RPMI8226 (cell line): Measurements from ENCODE around the gene ZSWIM1.
"Not testable (repeated sequence)": the region's sequence is repeated elsewhere in the genome, so short reads cannot be mapped to it uniquely, and the experiment has no call there.

Experiments used
- DNase-seq: peaks from one replicate; pipeline ENCODE4 v3.0.0-alpha.2; 2015

Gene ZSWIM1

GRCh38 chr20:45857114-45857881, 23.7 kb upstream of the ZSWIM1 start, which contains the start of the genes ACOT8 and ZSWIM3:
Gene ACOT8, minus strand, starts transcription at chr20:45857392. Its CDS starts 77 bp downstream, at chr20:45857315.
Gene ZSWIM3, plus strand, starts transcription at chr20:45857614. Its CDS starts 212 bp downstream, at chr20:45857826.
- peak; percentile 100 for DNase-seq

GRCh38 chr20:45857882-45858216, 23.2 kb upstream of the ZSWIM1 start:
- DNase-seq: no peak

DNA sequence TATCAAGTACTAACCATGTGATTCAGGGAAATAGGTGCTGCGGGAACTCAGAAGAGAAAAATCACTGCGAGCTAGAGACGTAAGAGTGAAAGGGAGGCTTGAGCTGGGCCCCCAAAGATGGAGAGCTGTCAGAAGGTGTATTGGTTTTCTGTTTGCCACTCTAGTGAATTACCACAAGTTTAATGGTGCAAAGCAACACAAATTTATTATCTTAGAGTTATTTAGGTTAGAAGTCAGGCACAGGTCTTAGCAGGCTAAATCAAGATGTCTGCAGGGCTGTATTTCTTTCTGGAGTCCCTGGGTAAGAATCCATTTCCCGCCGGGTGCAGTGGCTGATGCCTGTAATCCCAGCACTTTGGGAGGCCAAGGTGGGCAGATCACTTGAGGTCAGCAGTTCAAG, 21.1 kb upstream of the ZSWIM1 start:
- DNase-seq: no peak

DNA sequence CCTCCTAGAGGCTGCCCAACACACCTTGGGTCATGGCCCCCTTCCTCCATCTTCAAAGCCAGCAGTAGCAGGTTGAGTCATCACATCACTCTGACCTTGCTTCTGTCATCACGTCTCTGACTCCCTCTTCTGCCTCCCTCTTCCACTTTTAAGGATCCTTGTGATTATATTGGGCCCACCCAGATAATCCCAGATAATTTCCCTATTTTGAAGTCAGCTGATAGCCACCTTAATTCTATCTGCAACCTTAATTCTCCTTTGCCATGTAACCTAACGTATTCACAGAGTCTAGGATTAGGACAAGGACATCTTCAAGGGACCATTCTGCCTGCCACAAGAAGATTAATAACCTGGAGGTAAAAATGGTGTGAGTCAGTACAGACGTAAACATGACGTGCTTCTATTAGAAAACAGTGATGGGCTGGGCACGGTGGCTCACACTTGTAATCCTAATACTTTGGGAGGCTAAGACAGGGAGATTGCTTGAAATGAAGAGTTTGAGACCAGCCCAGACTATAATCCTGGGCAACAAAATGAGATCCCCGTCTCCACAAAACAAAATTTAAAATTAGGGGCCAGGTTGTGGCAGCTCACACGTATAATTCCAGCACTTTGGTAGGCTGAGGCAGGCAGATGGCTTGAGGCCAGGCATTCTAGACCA, 20.3 kb upstream of the ZSWIM1 start:
- no peak for DNase-seq

GRCh38 chr20:45861221-45862075, 19.6 kb upstream of the ZSWIM1 start:
- DNase-seq: peak; percentile 54

GRCh38 chr20:45863543-45864470, 17.2 kb upstream of the ZSWIM1 start:
- DNase-seq: no peak

GRCh38 chr20:45866454-45866853, 14.6 kb upstream of the ZSWIM1 start:
- DNase-seq: no peak

DNA sequence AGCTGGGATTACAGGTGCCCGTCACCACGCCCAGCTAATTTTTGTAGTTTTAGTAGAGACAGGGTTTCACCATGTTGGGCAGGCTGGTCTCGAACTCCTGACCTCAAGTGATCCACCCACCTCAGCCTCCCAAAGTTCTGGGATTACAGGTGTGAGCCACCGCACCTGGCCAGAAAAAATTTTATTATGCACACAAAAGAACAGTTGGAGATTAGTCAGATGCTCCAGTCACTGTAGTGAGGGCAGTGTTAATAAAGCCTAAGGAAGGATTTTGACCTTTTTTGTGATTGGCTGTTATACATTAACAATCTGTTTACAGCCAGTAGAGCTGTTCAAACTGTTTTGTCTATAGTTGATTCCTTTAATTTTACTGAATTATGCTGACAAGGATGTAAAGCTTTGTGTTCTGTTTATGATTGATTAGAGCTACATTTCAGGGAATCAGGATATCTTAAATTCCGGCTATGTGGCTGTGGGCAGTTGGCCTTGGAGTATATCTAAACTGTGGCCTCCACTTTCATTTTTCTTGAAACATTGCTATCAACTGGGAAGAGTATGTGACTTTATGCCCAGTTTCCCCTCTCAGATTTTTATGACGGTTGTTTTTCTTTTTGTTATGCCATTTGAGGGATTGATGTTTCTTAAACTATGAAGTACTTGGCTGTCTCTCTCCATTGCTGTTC, 13.8 kb upstream of the ZSWIM1 start:
- DNase-seq: no peak

- DNase-seq: no peak
These were observed 13.2 kb upstream of the ZSWIM1 start for GRCh38 chr20:45867819-45868176.

DNA sequence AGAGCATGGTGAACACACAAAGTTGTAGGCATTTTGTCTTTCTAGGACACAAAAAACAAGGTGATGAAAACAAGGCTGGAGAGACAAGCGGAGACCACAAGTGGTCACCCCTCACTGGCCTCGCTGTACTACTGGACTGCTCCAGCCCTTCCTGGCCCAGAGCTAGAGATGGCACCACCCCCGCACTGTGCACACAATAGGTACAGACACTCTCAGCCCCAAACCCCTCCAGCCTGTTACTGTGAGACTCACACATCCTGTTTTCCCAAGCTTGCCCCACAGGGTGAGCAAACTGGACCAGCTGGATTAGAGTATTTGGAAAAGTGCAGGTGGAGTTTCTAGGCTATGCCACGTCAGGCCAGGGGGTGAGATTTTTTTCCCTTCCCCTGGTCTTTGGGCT, 8.4 kb upstream of the ZSWIM1 start:
- DNase-seq: no peak

DNA sequence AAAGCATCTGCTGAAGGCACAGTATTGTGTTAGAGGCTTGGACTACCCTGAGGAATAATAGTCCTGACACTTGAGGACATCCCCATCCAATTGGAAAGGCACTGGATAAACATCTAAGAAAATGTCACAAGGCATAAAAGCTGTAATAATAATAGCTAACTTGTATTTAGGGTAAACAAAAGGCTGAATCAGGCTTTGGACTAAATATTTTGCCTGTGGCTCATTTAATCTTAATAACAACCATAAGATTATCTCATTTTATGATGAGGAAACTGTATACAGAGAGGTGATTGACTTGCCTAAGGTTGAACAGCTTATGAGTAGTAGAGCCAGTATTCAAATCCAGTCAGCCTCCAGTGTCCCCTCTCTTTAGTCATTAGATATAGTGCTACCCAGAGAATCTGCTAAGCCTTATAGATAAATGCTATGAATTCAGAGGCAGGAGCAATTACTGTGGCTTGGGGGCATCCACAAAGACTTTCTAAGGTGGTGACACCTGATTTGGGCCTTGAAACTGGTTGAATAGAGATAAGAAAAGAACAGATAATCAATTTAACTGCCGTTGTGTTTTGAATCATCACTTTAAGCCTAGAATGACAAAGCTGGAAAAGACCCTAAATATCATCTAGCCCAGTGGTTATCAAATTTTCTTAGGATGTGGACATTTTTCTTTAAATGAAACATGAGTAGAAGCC, 7.5 kb upstream of the ZSWIM1 start:
- no peak for DNase-seq

DNA sequence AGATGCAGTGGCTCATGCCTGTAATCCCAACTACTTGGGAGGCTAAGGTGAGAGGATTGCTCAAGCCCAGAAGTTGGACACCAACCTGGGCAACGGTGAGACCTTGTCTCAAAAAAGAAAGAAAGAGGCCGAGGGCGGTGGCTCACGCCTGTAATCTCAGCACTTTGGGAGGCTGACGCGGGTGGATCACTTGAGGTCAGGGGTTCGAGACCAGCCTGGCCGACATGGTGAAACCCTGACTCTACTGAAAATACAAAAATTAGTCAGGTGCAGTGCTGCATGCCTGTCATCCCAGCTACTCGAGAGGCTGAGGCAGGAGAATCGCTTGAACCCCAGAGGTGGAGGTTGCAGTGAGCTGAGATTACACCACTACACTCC, 6.9 kb upstream of the ZSWIM1 start:
- DNase-seq: not testable (repeated sequence)

DNA sequence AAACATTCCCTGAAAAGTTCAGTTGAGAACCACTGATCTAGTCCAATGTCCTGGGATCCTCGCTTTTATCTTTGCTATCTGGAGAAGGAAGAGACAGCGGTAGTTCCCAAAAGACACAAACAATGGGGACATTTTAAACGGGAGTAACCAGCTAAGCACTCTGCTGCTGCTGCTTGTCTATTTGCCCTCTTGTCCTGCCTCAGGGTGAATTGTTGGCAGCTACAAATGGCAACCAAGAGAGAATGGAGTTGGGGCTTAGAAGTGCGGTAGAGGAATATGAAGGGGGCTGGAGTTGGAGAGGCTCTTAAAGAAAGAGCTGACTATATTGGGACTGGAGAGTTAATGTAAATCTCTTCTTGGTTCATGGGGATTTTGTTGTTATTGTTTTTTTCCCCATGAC, 6.5 kb upstream of the ZSWIM1 start:
- DNase-seq: no peak

DNA sequence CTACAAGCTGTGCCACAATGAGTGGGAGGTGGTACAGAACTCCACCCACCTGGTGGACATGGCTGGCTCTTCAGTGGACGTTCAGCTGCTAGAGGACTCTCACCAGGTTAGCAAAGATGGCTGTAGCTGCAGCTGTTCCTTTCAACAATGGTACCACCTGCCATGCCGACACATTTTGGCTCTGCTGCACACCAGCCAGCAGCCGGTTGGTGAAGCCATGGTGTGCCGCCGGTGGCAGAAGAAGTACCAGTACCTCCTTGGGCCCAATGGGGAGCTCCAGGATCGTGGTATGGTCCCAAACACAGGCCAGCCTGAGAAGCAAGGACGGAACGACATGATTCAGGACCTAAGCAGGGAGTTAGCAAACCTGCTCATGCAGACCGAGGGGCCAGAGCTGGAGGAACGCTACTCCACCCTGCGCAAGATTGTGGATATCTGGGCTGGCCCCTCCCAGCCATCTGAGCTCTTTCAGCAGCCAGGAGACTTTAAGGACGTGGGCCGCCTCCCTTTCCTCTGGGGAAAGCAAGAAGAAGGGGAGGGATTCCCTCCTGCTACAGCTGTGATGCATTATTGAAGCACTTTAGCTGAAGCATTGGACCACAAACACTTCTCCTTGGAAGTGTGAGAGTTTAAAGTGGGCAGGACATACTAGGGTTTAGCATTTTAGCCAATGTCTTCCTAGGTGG, 2.8 kb upstream of the ZSWIM1 start:
- DNase-seq: no peak

DNA sequence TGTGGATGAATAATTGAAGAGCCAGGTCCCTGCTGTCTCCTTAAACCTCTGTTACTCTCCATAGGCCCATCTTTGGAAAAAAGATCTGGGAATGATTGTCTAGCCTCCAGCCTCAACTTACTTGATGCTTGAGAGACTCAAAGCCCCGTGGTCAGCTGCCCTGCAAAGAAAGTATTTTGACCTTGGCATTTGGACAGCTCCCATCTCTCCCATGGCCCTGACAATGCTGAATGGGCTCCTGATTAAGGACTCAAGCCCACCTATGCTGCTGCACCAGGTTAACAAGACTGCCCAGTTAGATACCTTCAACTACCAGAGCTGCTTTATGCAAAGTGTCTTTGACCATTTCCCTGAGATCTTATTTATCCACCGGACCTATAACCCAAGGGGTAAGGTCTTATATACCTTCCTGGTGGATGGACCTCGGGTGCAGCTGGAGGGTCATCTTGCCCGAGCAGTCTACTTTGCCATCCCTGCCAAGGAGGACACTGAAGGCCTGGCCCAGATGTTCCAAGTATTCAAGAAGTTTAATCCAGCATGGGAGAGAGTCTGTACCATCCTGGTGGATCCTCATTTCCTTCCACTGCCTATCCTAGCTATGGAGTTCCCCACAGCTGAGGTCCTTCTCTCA, 1.6 kb downstream of the ZSWIM1 start:
- no peak for DNase-seq

DNA sequence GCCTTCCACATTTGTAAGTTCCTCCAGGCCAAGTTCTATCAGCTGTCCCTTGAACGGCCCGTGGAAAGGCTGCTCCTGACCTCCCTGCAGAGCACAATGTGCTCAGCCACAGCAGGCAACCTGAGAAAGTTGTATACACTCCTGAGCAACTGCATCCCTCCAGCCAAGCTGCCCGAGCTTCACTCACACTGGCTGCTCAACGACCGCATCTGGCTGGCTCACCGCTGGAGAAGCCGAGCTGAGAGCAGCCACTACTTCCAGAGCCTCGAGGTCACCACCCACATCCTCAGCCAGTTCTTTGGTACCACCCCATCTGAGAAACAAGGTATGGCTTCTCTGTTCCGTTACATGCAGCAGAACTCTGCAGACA, 2.1 kb downstream of the ZSWIM1 start:
- no peak for DNase-seq

- no peak for DNase-seq
These were observed 5.7 kb downstream of the ZSWIM1 start for GRCh38 chr20:45886590-45887345.

DNA sequence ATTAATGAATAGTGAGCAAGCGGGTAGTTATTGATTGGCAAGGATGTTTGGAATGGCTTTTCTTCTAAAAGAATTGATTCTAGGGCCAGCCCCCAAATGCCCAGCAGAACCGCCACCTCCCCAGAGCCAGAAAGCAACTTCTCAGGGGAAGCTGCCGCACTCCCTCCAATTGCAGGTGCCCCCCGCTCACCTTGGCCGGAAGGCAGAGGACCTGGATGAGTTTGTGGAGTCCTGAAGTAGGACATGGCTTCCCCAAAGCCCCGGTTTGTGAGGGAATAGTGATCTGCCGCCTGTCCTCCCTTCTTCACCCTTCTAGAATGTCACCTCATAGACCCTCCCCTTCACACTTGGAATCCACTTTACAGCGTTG, 6.3 kb downstream of the ZSWIM1 start, which contains the start of gene SPATA25:
SPATA25 (minus strand) TSS at position 277 of the 370 bp plus-strand sequence; CDS start at position 245, 32 bp downstream.
- DNase-seq: no peak

- DNase-seq: no peak
These were observed 7.7 kb downstream of the ZSWIM1 start for GRCh38 chr20:45888681-45889080.
